ENCODE measurements around the gene FAM120B.
A peak's percentile ranks its signal among the peaks of the same experiment; 100 is the strongest.
"Not testable (repeated sequence)": the region's sequence is repeated elsewhere in the genome, so short reads cannot be mapped to it uniquely, and the experiment has no call there.

FAM120B gene

GRCh38 chr6:170347091-170347490, 40.5 kb downstream of the FAM120B start:
- H3K4me1 Mint-ChIP-seq (ENCODE audit: low read depth in 2 of 2): peaks cover 5 to 18% of the 10 kb centered on the region in 2 donors
- H3K9me3 Mint-ChIP-seq: peaks cover 0 to 5% of the 10 kb centered on the region in 2 donors
- DNase-seq: no peak
- H3K27ac Mint-ChIP-seq: peak overlapping the region in 1 of 2 donors; percentile 38
- no peaks in the 10 kb centered on the region for H3K27me3 Mint-ChIP-seq
- no peak for ATAC-seq (replicated peaks)
- H3K36me3 Mint-ChIP-seq (ENCODE audit: insufficient read depth): peaks cover 8% of the 10 kb centered on the region
- H3K4me3 Mint-ChIP-seq: no peak overlapping the region

GRCh38 chr6:170347975-170348374, 41.4 kb downstream of the FAM120B start:
- no peak overlapping the region for H3K4me3 Mint-ChIP-seq
- H3K36me3 Mint-ChIP-seq (ENCODE audit: insufficient read depth): peaks cover 8% of the 10 kb centered on the region
- ATAC-seq (replicated peaks) (no peak), DNase-seq (no peak)
- H3K9me3 Mint-ChIP-seq: peaks cover 0 to 8% of the 10 kb centered on the region in 2 donors
- no peak overlapping the region for H3K27ac Mint-ChIP-seq
- peaks cover 5 to 18% of the 10 kb centered on the region in 2 donors for H3K4me1 Mint-ChIP-seq (ENCODE audit: low read depth in 2 of 2)
- H3K27me3 Mint-ChIP-seq: no peaks in the 10 kb centered on the region

GRCh38 chr6:170351456-170351855, 44.9 kb downstream of the FAM120B start:
- not testable (repeated sequence) for H3K36me3 Mint-ChIP-seq (ENCODE audit: insufficient read depth); DNase-seq; H3K27ac Mint-ChIP-seq; ATAC-seq (replicated peaks); H3K9me3 Mint-ChIP-seq; H3K4me1 Mint-ChIP-seq (ENCODE audit: low read depth in 2 of 2); H3K4me3 Mint-ChIP-seq; H3K27me3 Mint-ChIP-seq

- not testable (repeated sequence) for ATAC-seq (replicated peaks); H3K27ac Mint-ChIP-seq; H3K27me3 Mint-ChIP-seq; H3K4me1 Mint-ChIP-seq (ENCODE audit: low read depth in 2 of 2); H3K4me3 Mint-ChIP-seq; H3K9me3 Mint-ChIP-seq; DNase-seq
- peaks cover 27% of the 10 kb centered on the region for H3K36me3 Mint-ChIP-seq (ENCODE audit: insufficient read depth)
Observed at GRCh38 chr6:170355190-170355589, 48.6 kb downstream of the FAM120B start.

- ATAC-seq (replicated peaks): no peak
- H3K27me3 Mint-ChIP-seq: no peaks in the 10 kb centered on the region
- H3K4me3 Mint-ChIP-seq: no peak overlapping the region
- no peak for DNase-seq
- no peak overlapping the region for H3K27ac Mint-ChIP-seq
- H3K36me3 Mint-ChIP-seq (ENCODE audit: insufficient read depth): peaks cover 32% of the 10 kb centered on the region
- H3K9me3 Mint-ChIP-seq: peaks cover 0 to 8% of the 10 kb centered on the region in 2 donors
- H3K4me1 Mint-ChIP-seq (ENCODE audit: low read depth in 2 of 2): peaks cover 0 to 3% of the 10 kb centered on the region in 2 donors
Observed at GRCh38 chr6:170355661-170356060, 49.1 kb downstream of the FAM120B start.

GRCh38 chr6:170357812-170358211, 51.3 kb downstream of the FAM120B start:
- H3K9me3 Mint-ChIP-seq: no peaks in the 10 kb centered on the region
- H3K36me3 Mint-ChIP-seq (ENCODE audit: insufficient read depth): peaks cover 35% of the 10 kb centered on the region
- H3K27me3 Mint-ChIP-seq: no peaks in the 10 kb centered on the region
- DNase-seq (no peak), ATAC-seq (replicated peaks) (no peak)
- no peak overlapping the region for H3K27ac Mint-ChIP-seq
- no peak overlapping the region for H3K4me3 Mint-ChIP-seq
- peaks cover 0 to 3% of the 10 kb centered on the region in 2 donors for H3K4me1 Mint-ChIP-seq (ENCODE audit: low read depth in 2 of 2)

GRCh38 chr6:170358496-170358895, 51.9 kb downstream of the FAM120B start:
- ATAC-seq (replicated peaks) (no peak), DNase-seq (no peak)
- Mint-ChIP-seq H3K4me3 (no peak overlapping the region), H3K36me3 (ENCODE audit: insufficient read depth) (peaks cover 39% of the 10 kb centered on the region), H3K27ac (no peak overlapping the region), H3K27me3 (no peaks in the 10 kb centered on the region), H3K9me3 (no peaks in the 10 kb centered on the region), H3K4me1 (ENCODE audit: low read depth in 2 of 2) (peaks cover 0 to 1% of the 10 kb centered on the region in 2 donors)

- peaks cover 46% of the 10 kb centered on the region for H3K36me3 Mint-ChIP-seq (ENCODE audit: insufficient read depth)
- no peak overlapping the region for H3K27ac Mint-ChIP-seq
- no peak overlapping the region for H3K4me3 Mint-ChIP-seq
- DNase-seq: no peak
- ATAC-seq (replicated peaks): no peak
- peaks cover 0 to 4% of the 10 kb centered on the region in 2 donors for H3K4me1 Mint-ChIP-seq (ENCODE audit: low read depth in 2 of 2)
- H3K9me3 Mint-ChIP-seq: no peaks in the 10 kb centered on the region
- no peaks in the 10 kb centered on the region for H3K27me3 Mint-ChIP-seq
Observed at GRCh38 chr6:170360476-170360875, 53.9 kb downstream of the FAM120B start.

- no peak overlapping the region for H3K4me3 Mint-ChIP-seq
- H3K27ac Mint-ChIP-seq: no peak overlapping the region
- H3K36me3 Mint-ChIP-seq (ENCODE audit: insufficient read depth): peaks cover 46% of the 10 kb centered on the region
- H3K9me3 Mint-ChIP-seq: no peaks in the 10 kb centered on the region
- H3K4me1 Mint-ChIP-seq (ENCODE audit: low read depth in 2 of 2): peaks cover 5 to 9% of the 10 kb centered on the region in 2 donors
- no peak for DNase-seq
- no peak for ATAC-seq (replicated peaks)
- no peaks in the 10 kb centered on the region for H3K27me3 Mint-ChIP-seq
Observed at GRCh38 chr6:170361335-170361734, 54.8 kb downstream of the FAM120B start.

GRCh38 chr6:170362121-170362520, 55.6 kb downstream of the FAM120B start:
- no peaks in the 10 kb centered on the region for H3K9me3 Mint-ChIP-seq
- no peak overlapping the region for H3K27ac Mint-ChIP-seq
- H3K36me3 Mint-ChIP-seq (ENCODE audit: insufficient read depth): peaks cover 48% of the 10 kb centered on the region
- H3K4me1 Mint-ChIP-seq (ENCODE audit: low read depth in 2 of 2): peaks cover 6 to 9% of the 10 kb centered on the region in 2 donors
- H3K27me3 Mint-ChIP-seq: no peaks in the 10 kb centered on the region
- ATAC-seq (replicated peaks): no peak
- DNase-seq: no peak
- H3K4me3 Mint-ChIP-seq: no peak overlapping the region

GRCh38 chr6:170363255-170363654, 56.7 kb downstream of the FAM120B start:
- H3K27ac Mint-ChIP-seq: no peak overlapping the region
- no peaks in the 10 kb centered on the region for H3K9me3 Mint-ChIP-seq
- no peak for DNase-seq
- peaks cover 51% of the 10 kb centered on the region for H3K36me3 Mint-ChIP-seq (ENCODE audit: insufficient read depth)
- H3K27me3 Mint-ChIP-seq: no peaks in the 10 kb centered on the region
- ATAC-seq (replicated peaks): no peak
- peaks cover 6 to 9% of the 10 kb centered on the region in 2 donors for H3K4me1 Mint-ChIP-seq (ENCODE audit: low read depth in 2 of 2)
- H3K4me3 Mint-ChIP-seq: no peak overlapping the region

- Mint-ChIP-seq H3K27ac (peak overlapping the region in 1 of 2 donors; percentile 74), H3K27me3 (no peaks in the 10 kb centered on the region)
- no peak for ATAC-seq (replicated peaks)
Observed at GRCh38 chr6:170365121-170365520, 58.6 kb downstream of the FAM120B start.

GRCh38 chr6:170365593-170365992, 59.0 kb downstream of the FAM120B start:
- no peak overlapping the region for H3K4me3 Mint-ChIP-seq
- no peaks in the 10 kb centered on the region for H3K27me3 Mint-ChIP-seq
- DNase-seq: no peak
- no peaks in the 10 kb centered on the region for H3K9me3 Mint-ChIP-seq
- H3K4me1 Mint-ChIP-seq (ENCODE audit: low read depth in 2 of 2): peaks cover 10 to 12% of the 10 kb centered on the region in 2 donors
- peak overlapping the region; percentile 79 to 81 for H3K27ac Mint-ChIP-seq
- ATAC-seq (replicated peaks): no peak
- peaks cover 35% of the 10 kb centered on the region for H3K36me3 Mint-ChIP-seq (ENCODE audit: insufficient read depth)

More at GRCh38 chr6:170365121-170365520, 58.6 kb downstream of the FAM120B start:
- no peak for DNase-seq
- peaks cover 40% of the 10 kb centered on the region for H3K36me3 Mint-ChIP-seq (ENCODE audit: insufficient read depth)
- no peak overlapping the region for H3K4me3 Mint-ChIP-seq
- peaks cover 10 to 12% of the 10 kb centered on the region in 2 donors for H3K4me1 Mint-ChIP-seq (ENCODE audit: low read depth in 2 of 2)
- no peaks in the 10 kb centered on the region for H3K9me3 Mint-ChIP-seq

GRCh38 chr6:170366248-170366960, 59.8 kb downstream of the FAM120B start:
- Mint-ChIP-seq H3K9me3 (no peaks in the 10 kb centered on the region), H3K36me3 (ENCODE audit: insufficient read depth) (peaks cover 32% of the 10 kb centered on the region), H3K4me1 (ENCODE audit: low read depth in 2 of 2) (peaks cover 10 to 12% of the 10 kb centered on the region in 2 donors), H3K27me3 (no peaks in the 10 kb centered on the region), H3K4me3 (no peak overlapping the region), H3K27ac (peak overlapping the region; percentile 79 to 81)
- no peak for ATAC-seq (replicated peaks)
- DNase-seq: no peak

Data from effector memory CD8-positive, alpha-beta T cell (primary cell).